ENCODE measurements around the gene HSD3B1.
"Not testable (repeated sequence)": the region's sequence is repeated elsewhere in the genome, so short reads cannot be mapped to it uniquely, and the experiment has no call there.

The HSD3B1 gene

DNA sequence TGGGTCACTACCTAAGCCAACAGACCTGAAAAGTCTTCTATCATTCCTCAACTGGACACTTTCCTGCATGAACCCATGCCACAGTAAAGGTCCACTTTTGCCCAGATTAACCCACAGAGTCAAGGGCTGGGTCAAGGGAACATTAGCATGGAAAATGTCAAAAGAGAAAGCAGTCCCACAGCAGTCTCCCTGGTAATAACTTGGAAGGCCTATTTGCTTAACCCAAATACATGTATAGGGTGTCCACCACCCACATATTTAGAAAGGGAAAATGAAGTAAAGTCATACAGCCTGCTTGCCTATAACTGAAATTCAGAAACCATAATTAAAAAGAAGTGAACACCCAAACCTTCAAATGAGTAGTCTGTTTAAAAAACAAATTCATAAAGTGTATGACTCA lies 16.1 kb upstream of the HSD3B1 start:
- DNase-seq (ENCODE audit: low read depth), result no peak

DNA sequence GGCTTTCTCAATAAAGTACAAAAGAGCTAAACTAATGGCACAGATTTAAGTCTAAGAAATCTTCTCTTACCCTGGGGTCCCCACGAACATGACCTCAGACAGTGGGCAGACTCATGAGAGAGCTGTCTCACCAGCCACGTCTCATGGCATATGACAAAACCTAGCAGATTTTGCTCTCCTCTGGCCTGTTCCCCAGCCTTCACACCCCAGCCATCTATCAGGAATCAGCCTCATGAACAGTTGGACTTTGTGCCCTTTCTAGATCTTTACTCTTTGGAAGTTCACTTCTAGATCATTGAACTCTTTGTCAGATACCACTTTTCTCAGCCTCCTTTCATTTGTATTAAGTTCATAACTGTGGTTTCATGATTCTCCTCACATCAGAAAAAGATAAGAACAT lies 14.2 kb upstream of the HSD3B1 start:
- DNase-seq (ENCODE audit: low read depth), result no peak

DNA sequence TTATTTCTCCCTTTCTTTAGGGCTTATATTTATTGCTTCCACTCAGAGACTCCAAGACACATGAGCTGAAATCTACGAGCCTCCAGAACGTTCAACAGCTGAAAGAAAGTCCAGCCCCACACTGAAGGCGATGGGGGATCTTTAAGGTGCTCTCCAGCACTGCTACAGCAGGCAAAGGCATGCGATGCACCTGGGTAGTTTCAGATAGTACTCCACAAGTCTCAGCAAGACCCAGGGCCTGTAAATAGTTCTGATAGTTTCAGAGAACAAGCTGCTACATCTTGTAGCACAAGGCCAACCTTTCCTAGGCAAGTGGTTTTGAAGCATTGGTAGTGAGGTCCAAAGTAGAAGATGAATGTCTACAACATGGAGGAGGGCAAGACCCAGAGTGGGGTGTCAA lies 2.2 kb upstream of the HSD3B1 start:
- DNase-seq (ENCODE audit: low read depth), result no peak

DNA sequence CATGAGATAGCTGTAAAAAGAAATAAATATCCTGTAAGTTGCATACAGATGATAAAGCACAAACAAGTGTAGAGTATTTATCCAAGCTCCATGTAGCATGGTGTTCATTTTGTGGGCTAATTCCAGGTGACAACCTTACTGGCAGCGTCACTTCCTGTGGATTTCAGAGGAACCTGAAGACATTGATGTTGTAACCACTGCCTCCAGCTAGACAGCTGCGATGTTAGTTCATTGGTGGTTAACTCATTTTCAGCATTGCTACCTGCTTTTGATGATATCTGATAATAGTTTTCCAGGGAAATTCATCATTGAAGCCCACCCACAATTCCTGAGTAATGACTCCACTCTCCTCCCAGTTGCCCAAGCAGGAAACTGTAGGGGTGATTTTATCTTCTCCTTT lies 3.0 kb downstream of the HSD3B1 start:
- no peak for DNase-seq (ENCODE audit: low read depth)

DNA sequence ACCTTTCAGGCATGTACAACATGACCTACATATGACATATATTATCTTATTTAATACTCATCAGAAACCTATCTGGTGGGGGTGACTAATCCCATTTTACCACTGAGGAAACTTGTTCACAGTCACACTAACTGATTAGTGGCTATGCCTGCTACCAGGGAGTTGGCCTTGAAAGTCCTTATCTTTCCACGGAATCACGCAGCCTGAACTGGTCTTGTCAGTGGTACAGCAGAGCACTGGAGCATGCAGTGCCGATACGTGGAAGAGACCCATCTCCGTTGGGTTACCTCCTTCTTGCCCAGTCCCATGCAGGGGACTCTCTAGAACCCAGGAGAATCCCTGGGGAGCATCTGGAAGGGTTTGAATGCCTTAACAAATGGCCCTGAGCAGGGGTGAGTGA lies 8.2 kb downstream of the HSD3B1 start:
- DNase-seq (ENCODE audit: low read depth), result no peak

DNA sequence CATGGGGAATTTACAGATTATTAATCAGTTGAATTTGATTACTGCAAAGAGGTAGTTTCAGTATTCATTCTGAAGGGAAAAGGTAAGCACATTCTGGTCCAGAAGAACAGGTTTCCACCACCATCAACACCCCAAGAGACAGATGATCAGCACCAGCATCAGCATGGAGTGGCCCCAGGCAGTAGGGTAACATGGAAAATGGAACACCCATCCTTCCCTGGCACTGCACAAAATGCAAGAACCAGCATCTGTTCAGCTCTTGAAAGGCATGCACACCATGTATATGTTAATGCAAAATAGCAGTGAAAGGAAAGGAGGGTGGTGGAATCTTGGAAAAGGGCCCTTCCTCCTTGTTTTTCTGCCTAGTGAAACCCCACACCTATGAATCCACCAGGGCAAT lies 9.2 kb downstream of the HSD3B1 start:
- no peak for DNase-seq (ENCODE audit: low read depth)

DNA sequence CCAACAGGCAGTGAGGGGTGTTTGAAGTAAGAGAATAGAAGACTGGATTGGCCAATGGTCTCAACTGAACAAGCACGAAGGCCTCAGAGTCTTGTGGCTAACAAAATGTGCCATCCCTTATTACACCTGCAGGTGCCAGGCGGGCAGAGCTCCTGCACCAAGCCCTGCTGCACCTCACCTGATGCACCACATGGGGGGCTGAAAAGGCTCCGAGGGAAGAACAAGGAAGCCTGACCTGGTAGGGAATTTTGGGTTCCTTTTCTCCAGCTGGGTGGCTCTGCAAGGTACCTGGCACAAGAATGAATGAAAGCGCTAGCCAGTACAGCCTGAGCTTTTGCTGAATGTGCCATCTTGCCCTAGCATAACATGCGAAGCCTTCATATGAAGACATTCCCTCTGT lies 9.7 kb downstream of the HSD3B1 start:
- no peak for DNase-seq (ENCODE audit: low read depth)

DNA sequence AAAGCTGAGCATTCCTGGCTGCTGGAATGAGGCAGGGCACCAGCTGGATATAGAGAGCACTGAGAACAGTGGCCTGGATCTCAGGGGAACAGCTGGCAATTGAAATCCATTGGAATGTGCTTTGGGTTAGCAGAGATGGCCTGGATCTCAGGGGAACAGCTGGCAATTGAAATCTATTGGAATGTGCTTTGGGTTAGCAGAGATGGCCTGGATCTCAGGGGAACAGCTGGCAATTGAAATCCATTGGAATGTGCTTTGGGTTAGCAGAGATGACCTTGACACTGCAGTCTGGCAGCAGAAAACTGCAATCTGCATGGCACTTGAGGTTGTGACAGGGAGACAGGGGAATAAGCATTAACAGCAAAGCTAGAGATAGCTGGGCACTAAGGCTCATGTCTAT lies 10.7 kb downstream of the HSD3B1 start:
- not testable (repeated sequence) for DNase-seq (ENCODE audit: low read depth)

DNA sequence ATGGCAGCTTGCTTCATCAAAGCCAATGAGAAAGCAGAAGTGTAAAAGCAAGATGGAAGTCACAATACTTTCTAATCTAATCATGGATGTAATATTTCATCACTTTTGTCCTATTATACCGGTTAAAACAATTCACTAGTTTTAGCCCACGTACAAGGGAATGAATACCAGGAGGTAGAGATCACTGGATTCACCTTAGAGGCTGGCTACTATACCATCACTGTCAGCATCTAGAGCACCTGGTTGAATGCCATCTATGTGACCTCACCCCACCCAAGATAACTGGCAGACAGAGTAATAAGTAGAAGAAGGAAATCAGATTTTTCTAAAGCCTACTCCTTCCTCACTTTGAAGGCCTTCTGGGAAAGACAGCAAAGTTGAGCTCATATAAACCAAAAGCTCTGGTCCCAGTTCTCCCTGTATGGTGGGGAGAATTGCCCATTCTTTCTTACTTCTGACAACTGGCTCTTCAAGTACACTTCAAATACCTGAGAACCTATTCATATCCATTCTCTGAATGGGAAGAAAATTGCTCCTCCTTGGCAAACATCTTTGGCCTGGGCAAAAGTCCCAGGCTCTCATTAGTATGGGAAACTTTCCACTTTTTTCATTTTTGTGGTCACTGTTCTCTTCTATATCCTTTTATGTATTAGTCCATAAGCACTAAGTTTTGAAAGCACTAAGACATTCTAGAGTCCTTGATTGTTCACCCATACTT lies 24.8 kb downstream of the HSD3B1 start:
- DNase-seq (ENCODE audit: low read depth), result no peak

DNA sequence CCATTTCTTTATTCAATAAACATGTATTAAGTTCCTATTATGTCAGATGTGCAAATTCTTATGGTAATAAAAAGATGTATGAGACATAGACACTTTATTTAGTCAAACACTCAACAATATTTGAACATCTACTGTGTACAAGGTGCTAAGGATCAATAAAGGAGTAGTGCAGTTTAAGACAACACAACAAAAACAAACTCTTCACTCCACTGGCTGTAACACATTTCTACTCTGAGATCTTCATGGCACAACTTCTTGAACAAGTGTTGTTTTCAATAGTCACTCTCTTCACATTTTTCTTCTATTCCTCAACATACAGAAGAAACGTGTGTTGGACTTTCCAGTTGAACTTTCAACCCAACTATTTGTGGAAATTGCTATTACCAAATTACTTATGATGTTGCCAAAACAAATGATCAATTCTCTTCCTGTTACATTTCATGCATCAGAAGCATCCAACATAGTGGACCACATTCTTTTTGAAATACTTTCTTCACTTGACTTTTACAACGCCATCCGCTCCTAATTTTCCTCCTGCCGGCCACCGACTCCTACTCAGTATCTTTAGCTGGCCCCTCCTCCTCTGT lies 25.4 kb downstream of the HSD3B1 start:
- no peak for DNase-seq (ENCODE audit: low read depth)

DNA sequence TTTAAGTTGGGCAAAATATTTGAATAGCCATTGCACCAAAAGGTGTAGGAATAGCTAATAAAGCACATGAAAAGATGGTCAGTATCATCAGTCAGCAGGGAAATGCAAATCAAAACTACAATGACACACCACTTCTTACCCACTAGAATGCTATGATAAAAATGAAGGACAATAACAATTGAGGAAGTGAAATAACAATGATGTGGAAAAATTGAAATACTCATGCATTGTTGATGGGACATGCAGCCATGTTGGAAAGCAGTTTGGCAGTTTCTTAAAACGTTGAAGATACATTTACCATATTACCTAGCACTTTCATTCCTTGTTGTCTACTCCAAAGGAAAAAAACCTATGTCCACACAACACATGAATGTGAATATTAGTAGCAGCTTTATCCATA lies 28.4 kb downstream of the HSD3B1 start:
- DNase-seq (ENCODE audit: low read depth), result no peak

DNA sequence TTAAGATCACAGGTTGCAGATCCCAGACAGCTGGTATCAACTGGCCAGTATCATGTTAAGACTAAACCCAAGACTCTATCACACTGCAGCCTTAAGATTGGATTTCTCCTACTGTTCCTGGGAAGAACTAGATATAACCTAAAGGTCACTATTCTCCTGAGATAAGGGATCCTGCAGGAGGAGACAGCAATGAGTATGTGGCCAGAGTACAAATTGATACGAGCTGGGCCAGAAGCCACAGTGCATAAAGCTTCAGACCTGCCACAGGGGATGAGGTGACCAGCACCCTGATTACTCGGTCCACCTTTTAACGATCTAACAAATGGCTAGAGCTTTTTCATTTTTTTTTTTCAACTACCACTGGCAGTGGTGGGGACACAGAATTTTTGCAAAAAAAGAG lies 31.0 kb downstream of the HSD3B1 start:
- no peak for DNase-seq (ENCODE audit: low read depth)

DNA sequence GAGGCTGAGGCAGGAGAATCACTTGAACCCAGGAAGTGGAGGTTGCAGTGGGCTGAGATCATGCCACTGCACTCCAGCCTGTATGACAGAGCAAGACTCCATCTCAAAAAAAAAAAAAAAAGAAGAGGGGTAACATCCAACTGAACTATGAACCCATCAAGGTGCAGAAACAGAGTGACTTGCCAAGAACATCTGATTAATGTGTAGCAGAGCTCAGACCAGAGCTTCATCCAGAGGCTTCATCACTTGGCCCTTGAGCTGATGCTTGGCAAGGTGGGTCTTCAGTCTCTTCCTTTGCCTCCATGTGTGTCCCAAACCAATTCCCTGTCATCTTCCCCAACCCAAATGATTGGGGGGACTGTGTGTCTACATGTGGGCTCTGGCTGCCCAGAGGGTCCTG lies 32.6 kb downstream of the HSD3B1 start:
- no peak for DNase-seq (ENCODE audit: low read depth)

DNA sequence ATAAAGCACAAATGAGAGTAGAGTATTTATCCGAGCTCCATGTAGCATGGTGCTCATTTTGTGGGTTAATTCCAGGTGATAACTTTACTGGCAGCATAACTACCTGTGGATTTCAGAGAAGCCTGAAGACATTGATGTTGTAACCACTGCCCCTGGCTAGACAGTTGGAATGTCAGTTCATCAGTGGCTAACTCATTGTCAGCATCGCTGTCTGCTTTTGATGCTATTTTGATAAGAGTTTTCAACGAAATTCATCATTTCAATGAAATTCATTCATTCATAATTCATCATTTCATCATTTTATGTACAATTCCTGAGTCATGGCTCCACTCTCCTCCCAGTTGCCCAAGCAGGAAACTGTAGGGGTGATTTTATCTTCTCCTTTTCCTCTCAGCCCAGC lies 34.4 kb downstream of the HSD3B1 start:
- DNase-seq (ENCODE audit: low read depth), result no peak

DNA sequence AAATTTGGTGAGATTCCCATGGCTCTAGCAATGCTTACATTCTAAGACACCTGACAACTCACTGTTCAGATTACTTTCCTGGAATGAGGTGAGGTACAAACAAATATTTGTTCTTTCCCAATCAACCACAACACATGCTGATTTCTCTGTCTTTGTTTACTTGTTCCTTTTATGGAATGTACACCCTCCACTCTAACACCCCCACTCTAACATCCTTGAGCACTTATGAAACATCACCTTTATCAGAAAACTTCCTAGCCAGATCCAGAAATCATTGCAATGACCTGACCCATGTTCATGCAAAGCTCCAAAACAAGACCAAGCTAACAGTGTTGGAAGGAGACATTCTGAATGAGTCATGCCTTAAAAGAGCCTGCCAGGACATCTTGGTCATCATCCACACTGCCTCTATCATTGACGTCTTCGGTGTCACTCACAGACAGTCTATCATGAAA lies 35.5 kb downstream of the HSD3B1 start:
- no peak for DNase-seq (ENCODE audit: low read depth)

DNA sequence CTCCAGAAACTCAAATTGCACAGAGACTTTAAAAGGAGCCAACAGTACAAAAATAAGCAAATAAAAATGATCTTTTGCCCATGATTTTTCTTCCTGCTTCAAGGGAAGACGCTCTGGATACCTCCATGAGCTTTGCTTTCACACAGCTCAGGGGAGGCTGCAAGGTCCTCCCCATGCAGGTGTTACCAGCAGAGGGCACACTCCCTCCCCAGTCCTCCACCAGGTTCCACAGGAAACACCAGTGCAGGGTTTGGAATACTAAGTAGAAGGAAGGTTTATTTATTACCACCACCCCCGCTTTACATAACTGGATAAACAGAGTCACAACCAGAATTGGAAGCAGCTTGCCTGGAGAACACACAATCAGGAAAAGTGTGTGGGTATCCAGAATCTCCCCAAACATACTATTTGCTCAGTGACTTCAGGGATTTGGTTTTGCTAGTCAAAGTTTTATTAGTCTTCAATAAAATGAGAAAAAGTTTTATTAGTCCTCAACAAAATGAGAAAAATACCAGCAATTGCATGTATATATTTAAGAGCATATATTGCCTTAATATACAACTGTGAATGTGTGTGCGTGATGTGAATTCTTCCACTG lies 37.3 kb downstream of the HSD3B1 start:
- no peak for DNase-seq (ENCODE audit: low read depth)

DNA sequence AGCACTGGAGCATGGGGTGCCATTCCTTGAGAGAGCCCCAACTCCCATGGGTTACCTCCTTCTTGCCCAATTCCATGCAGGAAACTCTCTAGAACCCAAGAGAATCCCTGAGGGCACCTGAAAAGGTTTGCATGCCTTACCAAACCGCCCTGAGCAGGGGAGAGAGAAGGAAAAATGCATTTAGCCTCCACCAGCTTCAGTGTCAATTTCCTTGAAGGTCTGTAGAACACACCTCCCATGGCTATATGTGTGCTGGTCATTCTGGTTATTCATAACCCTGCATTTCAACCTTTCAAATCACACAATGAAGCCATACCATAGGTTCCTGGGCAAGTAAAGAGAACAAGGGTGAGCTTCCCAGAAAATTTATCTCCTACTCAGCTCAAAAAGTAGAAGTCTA lies 39.6 kb downstream of the HSD3B1 start:
- DNase-seq (ENCODE audit: low read depth), result no peak

DNA sequence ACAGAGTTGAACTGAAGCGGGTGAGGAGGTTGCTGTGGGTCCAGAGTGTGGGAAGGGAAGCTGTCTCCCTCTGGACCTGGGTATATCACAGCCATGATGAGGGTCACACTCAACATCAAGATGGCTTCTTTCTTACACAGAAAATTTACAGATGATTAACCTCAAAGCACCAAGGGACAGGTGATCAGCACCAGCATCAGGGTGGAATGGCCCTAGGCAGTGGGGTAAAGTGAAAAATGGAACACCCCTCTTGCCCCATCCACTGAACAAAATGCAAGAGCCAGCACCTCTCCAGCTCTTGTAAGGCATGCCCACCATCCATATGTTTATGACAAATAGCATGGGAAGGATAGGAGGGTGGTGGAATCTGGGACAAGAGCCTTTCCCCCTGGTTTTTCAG lies 40.3 kb downstream of the HSD3B1 start:
- no peak for DNase-seq (ENCODE audit: low read depth)

DNA sequence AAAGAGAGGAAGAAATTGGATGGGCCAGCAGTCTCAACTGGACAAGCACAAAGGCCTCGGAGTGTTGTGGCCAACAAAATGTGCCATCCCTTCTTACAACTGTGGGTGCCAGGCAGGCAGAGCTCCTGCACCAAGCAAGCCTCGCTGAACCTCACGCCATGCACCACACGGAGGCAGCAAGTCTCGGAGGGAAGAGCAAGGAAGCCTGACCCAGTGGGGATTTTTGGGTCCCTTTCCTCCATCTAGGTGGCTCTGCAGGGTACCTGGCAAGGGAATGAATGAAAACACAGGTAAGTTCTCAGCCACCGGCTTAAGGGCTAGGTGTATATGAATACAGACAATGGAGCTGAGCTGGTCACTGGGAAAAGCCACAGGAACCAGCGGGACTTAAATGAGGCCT lies 40.8 kb downstream of the HSD3B1 start:
- DNase-seq (ENCODE audit: low read depth), result no peak

DNA sequence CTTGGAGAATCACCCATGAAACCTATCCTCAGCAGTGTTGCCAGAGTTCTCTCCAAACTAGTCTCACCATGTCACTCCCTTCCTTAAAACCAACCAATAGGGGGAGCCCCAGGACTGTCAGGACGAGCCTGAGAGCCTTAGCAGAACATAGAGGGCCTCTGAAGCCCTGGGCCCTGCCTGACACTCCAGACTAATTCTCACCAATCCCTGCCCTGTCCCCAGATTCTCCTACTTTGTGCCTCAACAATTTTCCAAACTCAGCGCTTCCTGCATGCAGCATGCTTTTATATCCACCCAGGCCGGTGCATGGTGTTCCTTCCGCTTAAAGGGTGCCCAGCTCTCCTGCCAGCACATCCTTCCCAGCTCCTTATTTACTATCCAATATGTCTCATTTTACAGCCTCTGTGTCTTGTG lies 42.7 kb downstream of the HSD3B1 start:
- DNase-seq (ENCODE audit: low read depth), result peak; percentile 26

DNA sequence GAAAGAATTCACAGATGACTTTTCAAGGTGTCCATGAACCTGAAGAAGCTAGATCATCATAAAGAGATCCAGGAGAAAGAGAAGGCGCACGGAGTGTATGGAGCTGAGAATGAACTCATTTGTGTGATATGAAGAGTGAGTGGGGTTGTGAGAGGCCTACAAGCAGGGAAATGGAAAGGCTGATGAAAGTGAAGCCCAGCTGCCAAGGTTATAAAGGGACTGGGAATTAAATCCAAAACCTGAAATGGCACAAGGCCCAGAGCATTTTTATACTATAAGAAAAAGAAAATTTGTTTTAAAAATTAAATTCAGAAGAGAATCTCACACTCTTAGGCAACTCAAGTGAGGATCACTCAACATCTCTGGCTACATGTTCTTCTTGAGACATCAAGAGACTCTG lies 43.4 kb downstream of the HSD3B1 start:
- no peak for DNase-seq (ENCODE audit: low read depth)

DNA sequence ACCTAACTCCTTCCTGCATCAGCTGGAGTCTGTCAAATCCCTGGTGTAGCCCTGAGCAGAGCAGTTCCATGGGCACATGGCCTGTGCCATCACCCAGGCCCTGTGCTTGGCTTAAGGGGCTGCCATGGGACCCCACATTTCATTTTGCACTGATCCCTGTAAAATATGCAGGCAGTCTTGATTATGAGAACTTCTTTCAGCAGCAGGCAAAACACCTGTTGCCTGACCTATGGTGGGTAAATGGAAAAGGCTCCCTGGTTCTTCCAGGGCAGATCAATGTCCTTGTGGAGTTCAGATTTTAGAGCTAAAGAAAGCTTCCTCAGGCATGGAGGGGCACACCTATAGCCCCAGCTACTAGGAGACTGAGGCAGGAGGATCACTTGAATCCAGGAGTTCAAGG lies 44.2 kb downstream of the HSD3B1 start:
- DNase-seq (ENCODE audit: low read depth), result no peak

DNA sequence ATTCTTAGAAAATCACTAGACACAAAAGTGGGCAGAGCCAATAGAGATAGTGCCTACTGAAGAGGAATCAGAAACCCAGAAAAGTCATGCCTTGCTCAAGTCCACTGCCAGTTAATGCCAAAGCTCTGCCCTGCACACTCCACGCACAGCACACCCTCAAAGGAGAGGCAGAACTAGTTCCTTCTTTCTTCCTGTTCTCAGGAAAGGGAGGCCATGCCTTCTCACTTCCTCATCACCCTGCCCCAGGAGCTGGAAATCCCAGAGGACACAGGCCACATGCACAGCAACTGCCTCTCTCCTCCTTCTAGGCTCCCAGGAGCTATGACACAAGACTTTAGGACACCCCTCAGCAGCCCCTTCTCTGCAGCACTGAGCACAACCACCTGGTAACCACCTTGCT lies 45.6 kb downstream of the HSD3B1 start:
- not testable (repeated sequence) for DNase-seq (ENCODE audit: low read depth)

Measured in non-pigmented ciliary epithelial cell (primary cell).